Uterus (tissue), 2 donors: ENCODE measurements around the gene ZMYND15.

ENCODE experiments used
- POLR2A ChIP-seq, 2 donors: fragments of 450-650 bp; IDR thresholded peaks; one replicate each; pipeline ENCODE4 v1.6.1; 2016; ENCODE audit warnings: antibody characterized with exemption in 2 of 2, mild to moderate bottlenecking in 1 of 2, moderate library complexity in 1 of 2
- TF ChIP-seq, protein P1 (sequence below), 4 experiments: fragments of 200-600 bp in 2 of 4; fragments of 450-650 bp in 2 of 4; sonication (generic) in 2 of 4; IDR thresholded peaks; one replicate each; pipeline ENCODE4 v1.5.1; 2016 to 2019; ENCODE audit warnings: antibody characterized with exemption in 4 of 4, mild to moderate bottlenecking in 2 of 4, moderate library complexity in 1 of 4

GRCh38 chr17:4706121-4706520, 33.5 kb upstream of the ZMYND15 start:
- TF ChIP-seq, protein P1, sequence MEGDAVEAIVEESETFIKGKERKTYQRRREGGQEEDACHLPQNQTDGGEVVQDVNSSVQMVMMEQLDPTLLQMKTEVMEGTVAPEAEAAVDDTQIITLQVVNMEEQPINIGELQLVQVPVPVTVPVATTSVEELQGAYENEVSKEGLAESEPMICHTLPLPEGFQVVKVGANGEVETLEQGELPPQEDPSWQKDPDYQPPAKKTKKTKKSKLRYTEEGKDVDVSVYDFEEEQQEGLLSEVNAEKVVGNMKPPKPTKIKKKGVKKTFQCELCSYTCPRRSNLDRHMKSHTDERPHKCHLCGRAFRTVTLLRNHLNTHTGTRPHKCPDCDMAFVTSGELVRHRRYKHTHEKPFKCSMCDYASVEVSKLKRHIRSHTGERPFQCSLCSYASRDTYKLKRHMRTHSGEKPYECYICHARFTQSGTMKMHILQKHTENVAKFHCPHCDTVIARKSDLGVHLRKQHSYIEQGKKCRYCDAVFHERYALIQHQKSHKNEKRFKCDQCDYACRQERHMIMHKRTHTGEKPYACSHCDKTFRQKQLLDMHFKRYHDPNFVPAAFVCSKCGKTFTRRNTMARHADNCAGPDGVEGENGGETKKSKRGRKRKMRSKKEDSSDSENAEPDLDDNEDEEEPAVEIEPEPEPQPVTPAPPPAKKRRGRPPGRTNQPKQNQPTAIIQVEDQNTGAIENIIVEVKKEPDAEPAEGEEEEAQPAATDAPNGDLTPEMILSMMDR (IDR thresholded peaks at IDR 0.05): no peak
- no peak for TF ChIP-seq POLR2A (IDR thresholded peaks at IDR 0.05)
